IPS-15b (cell line): ENCODE results near the gene SSR2.
A peak's percentile ranks its signal among the peaks of the same experiment; 100 is the strongest.

ENCODE experiments used
- H3K27me3 ChIP-seq: one replicate; pipeline ENCODE4 v1.6.1; 2013; ENCODE audit warnings: low read length; ENCODE audit not compliant: control insufficient read depth, insufficient read depth
- H3K36me3 ChIP-seq: one replicate; pipeline ENCODE4 v1.6.1; 2013; ENCODE audit warnings: low read length; ENCODE audit not compliant: control insufficient read depth, insufficient read depth
- H3K4me1 ChIP-seq: one replicate; pipeline ENCODE4 v1.6.1; 2013; ENCODE audit warnings: mild to moderate bottlenecking, low read length; ENCODE audit not compliant: control insufficient read depth, insufficient read depth
- H3K4me3 ChIP-seq: one replicate; pipeline ENCODE4 v1.5.1; 2013; ENCODE audit warnings: low read depth, low read length
- H3K9ac ChIP-seq: one replicate; pipeline ENCODE4 v1.6.1; 2013; ENCODE audit warnings: low read depth, mild to moderate bottlenecking, low read length
- H3K9me3 ChIP-seq: one replicate; pipeline ENCODE4 v1.6.1; 2013; ENCODE audit warnings: mild to moderate bottlenecking, low read length; ENCODE audit not compliant: control insufficient read depth, insufficient read depth

The SSR2 gene

GRCh38 chr1:156004843-156005584, 15.7 kb downstream of the SSR2 start:
- Histone ChIP-seq H3K4me3 (no peak overlapping the region), H3K27me3 (no peaks in the 10 kb centered on the region), H3K9me3 (no peaks in the 10 kb centered on the region), H3K36me3 (peaks cover 10% of the 10 kb centered on the region), H3K4me1 (peaks cover 2% of the 10 kb centered on the region), H3K9ac (no peak overlapping the region)

- Histone ChIP-seq H3K4me1 (peaks cover 2% of the 10 kb centered on the region), H3K9me3 (no peaks in the 10 kb centered on the region), H3K36me3 (peaks cover 3% of the 10 kb centered on the region), H3K27me3 (no peaks in the 10 kb centered on the region), H3K4me3 (no peak overlapping the region), H3K9ac (no peak overlapping the region)
These were observed 16.9 kb downstream of the SSR2 start for GRCh38 chr1:156003923-156004188.

GRCh38 chr1:156002188-156002911, 18.4 kb downstream of the SSR2 start:
- Histone ChIP-seq H3K4me3 (no peak overlapping the region), H3K36me3 (no peaks in the 10 kb centered on the region), H3K27me3 (no peaks in the 10 kb centered on the region), H3K9ac (no peak overlapping the region), H3K9me3 (no peaks in the 10 kb centered on the region), H3K4me1 (peaks cover 2% of the 10 kb centered on the region)

GRCh38 chr1:156001662-156002171, 19.0 kb downstream of the SSR2 start:
- H3K4me3 ChIP-seq = no peak overlapping the region

DNA sequence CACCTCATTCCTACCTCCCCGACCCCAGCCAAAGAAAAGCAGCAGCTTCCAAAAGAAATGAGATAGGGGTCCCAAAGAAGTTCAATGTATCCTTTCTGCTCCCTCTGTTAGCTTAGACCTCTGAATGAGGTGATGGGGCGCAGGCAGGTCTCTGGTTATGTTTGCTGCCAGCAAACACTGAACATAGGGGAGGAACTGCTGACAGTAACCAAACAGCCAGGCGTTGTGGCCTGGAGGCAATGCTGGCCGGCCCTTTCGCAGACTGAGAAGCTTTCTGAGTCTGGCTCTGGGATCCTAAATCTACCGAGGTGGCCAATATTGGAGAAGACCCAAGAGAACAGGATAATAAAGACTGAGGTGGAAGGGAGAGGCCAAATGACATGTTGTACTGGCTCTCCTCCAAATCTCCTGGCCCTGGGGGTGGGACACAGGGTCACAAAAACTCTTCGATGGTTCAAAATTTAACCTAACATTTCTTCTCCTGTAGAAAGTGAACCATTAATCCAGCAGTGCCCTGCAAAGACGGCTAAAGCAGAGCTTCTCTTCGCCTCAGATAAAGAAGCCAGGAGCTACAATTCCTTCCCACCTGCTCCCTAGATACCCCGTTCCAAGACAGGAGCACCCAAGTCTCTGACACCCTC, 19.6 kb downstream of the SSR2 start:
- H3K4me1 ChIP-seq = peaks cover 2% of the 10 kb centered on the region
- H3K9ac ChIP-seq = no peak overlapping the region

More at GRCh38 chr1:156001662-156002171, 19.0 kb downstream of the SSR2 start:
- Histone ChIP-seq H3K36me3 (no peaks in the 10 kb centered on the region), H3K9me3 (no peaks in the 10 kb centered on the region), H3K9ac (no peak overlapping the region), H3K4me1 (peaks cover 2% of the 10 kb centered on the region), H3K27me3 (no peaks in the 10 kb centered on the region)

DNA sequence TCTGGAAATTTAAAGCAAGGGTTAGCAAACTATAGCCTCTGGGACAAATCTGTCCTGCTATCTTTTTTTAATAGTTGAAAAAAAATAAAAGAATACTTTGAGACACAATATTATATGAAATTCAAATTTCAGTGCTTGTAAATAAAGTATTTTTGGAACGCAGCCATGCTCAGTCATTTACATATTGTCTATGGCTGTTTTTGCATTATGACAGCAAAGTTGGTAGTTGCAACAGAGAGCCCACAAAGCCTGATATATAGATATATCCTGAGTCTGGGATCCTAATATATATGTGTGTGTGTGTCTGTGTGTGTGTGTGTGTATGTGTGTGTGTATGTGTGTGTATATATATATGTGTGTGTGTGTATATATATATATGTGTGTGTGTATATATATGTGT, 20.8 kb downstream of the SSR2 start:
- H3K9me3 ChIP-seq = no peaks in the 10 kb centered on the region
- no peak overlapping the region for H3K4me3 ChIP-seq
- no peaks in the 10 kb centered on the region for H3K27me3 ChIP-seq
- H3K9ac ChIP-seq = no peak overlapping the region
- peaks cover 2% of the 10 kb centered on the region for H3K4me1 ChIP-seq
- no peaks in the 10 kb centered on the region for H3K36me3 ChIP-seq

More for the DNA sequence above, 19.6 kb downstream of the SSR2 start:
- H3K27me3 ChIP-seq = no peaks in the 10 kb centered on the region
- no peak overlapping the region for H3K4me3 ChIP-seq
- H3K36me3 ChIP-seq = no peaks in the 10 kb centered on the region
- H3K9me3 ChIP-seq = no peaks in the 10 kb centered on the region

GRCh38 chr1:155996166-155996565, 24.6 kb downstream of the SSR2 start:
- H3K9ac ChIP-seq = no peak overlapping the region
- no peak overlapping the region for H3K4me3 ChIP-seq
- H3K4me1 ChIP-seq = no peaks in the 10 kb centered on the region
- H3K27me3 ChIP-seq = no peaks in the 10 kb centered on the region
- H3K9me3 ChIP-seq = no peaks in the 10 kb centered on the region
- no peaks in the 10 kb centered on the region for H3K36me3 ChIP-seq

GRCh38 chr1:155993595-155993994, 27.2 kb downstream of the SSR2 start:
- Histone ChIP-seq H3K9me3 (no peaks in the 10 kb centered on the region), H3K4me1 (peaks cover 5% of the 10 kb centered on the region), H3K27me3 (no peaks in the 10 kb centered on the region), H3K4me3 (no peak overlapping the region), H3K36me3 (no peaks in the 10 kb centered on the region), H3K9ac (no peak overlapping the region)

DNA sequence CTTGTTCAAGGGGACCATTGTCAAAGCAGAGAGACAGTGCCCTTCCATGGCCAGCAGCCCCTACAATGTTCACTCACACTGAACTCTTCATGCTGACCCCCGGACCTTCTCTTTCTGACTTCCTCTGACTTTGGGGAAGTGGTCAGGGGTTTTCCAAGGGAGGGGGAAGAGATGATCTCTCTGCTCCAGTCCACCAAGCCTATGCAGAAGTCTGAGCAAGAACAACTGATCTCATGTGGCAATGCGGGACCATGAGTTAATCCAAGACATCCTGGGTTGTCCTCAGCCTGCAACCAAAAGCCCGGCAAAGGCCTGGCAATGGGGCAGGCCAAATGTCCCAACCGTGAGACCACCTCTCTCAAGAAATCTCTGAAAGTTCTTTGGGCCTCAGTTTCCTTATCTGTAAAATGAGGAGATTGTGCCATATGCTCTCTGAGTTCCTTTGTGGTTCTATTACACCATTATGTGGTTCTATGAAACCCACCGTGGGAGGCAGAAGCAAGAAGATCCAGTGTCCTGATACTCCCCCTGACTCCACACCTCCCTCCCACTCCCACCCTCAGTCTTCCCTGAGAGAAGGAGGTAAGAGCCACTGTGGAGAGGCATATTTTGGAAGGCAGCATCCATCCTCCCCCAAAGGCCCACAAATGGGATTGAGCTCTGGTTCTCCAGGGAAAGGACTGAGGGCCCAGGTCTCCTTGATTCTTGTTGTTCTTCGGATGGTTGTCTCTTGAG, 30.6 kb downstream of the SSR2 start:
- H3K27me3 ChIP-seq = no peaks in the 10 kb centered on the region
- H3K9me3 ChIP-seq = no peaks in the 10 kb centered on the region
- no peaks in the 10 kb centered on the region for H3K36me3 ChIP-seq
- no peak overlapping the region for H3K4me3 ChIP-seq
- no peak overlapping the region for H3K9ac ChIP-seq
- H3K4me1 ChIP-seq = peaks cover 5% of the 10 kb centered on the region

GRCh38 chr1:155989242-155990004, 31.3 kb downstream of the SSR2 start:
- Histone ChIP-seq H3K9ac (no peak overlapping the region), H3K4me1 (peaks cover 8% of the 10 kb centered on the region), H3K36me3 (no peaks in the 10 kb centered on the region), H3K27me3 (no peaks in the 10 kb centered on the region), H3K9me3 (no peaks in the 10 kb centered on the region), H3K4me3 (peak overlapping the region; percentile 9)
